Caco-2 (cell line): ENCODE data around the gene PCIF1. TPM values are rescaled to one million over a fixed set of nuclear protein-coding genes. Genes with fewer than 3 reads are reported as not detected.

Source experiments
- BruUV-seq: library from RNA; stranded (reverse); fragments of 400-500 nt; replicated peaks from 2 replicates; lab custom pipeline; 2021; lab: Mats Ljungman, UMichigan
- CTCF ChIA-PET: fragments of 300-600 bp; sonication (Branson Sonifier 250); formaldehyde crosslinking; loops from one replicate; lab custom pipeline; 2022; ENCODE audit warnings: antibody characterized with exemption; lab: Charles Lee
- POLR2A ChIA-PET: fragments of 300-600 bp; sonication (Branson Sonifier 250); formaldehyde crosslinking; loops from one replicate; lab custom pipeline; 2022; ENCODE audit warnings: antibody characterized with exemption; lab: Charles Lee
- DNase-seq, 2 experiments: peaks; one replicate each; pipeline versions ENCODE4 v3.0.0 to v3.0.0-alpha.2; 2020 to 2022
- H3K27me3 ChIP-seq: replicated peaks from 2 replicates; pipeline ENCODE4 v1.6.0; 2011; ENCODE audit warnings: low read length; ENCODE audit not compliant: control insufficient read depth, insufficient read depth
- H3K36me3 ChIP-seq: 2 replicates; pipeline ENCODE4 v1.5.1; 2011; ENCODE audit warnings: low read length; ENCODE audit not compliant: control insufficient read depth, insufficient read depth
- H3K4me1 ChIP-seq: fragments of 250-450 bp; sonication (Bioruptor Pico); 2 replicates; pipeline ENCODE4 v1.5.1; 2020; ENCODE audit warnings: mild to moderate bottlenecking
- H3K4me3 ChIP-seq: 2 replicates; pipeline ENCODE4 v1.5.1; 2011; ENCODE audit warnings: low read depth, mild to moderate bottlenecking, control low read depth, low read length
- H3K9me3 ChIP-seq: fragments of 250-450 bp; sonication (Bioruptor Pico); 2 replicates; pipeline ENCODE4 v1.5.1; 2020; ENCODE audit warnings: mild to moderate bottlenecking, moderate library complexity
- H3K27ac Mint-ChIP-seq: one replicate; pipeline ENCODE4 v1.8.0; 2022; ENCODE audit warnings: mixed read lengths; ENCODE audit not compliant: unreplicated experiment
- H3K27me3 Mint-ChIP-seq: one replicate; pipeline ENCODE4 v1.8.0; 2022; ENCODE audit warnings: mixed read lengths; ENCODE audit not compliant: insufficient read depth, unreplicated experiment
- H3K36me3 Mint-ChIP-seq: one replicate; pipeline ENCODE4 v1.8.0; 2022; ENCODE audit warnings: mild to moderate bottlenecking, mixed read lengths; ENCODE audit not compliant: insufficient read depth, unreplicated experiment
- H3K4me1 Mint-ChIP-seq: one replicate; pipeline ENCODE4 v1.8.0; 2022; ENCODE audit warnings: low read depth, mixed read lengths; ENCODE audit not compliant: unreplicated experiment
- H3K4me3 Mint-ChIP-seq: one replicate; pipeline ENCODE4 v1.8.0; 2022; ENCODE audit warnings: mild to moderate bottlenecking, moderate library complexity, mixed read lengths; ENCODE audit not compliant: unreplicated experiment
- H3K9me3 Mint-ChIP-seq: one replicate; pipeline ENCODE4 v1.8.0; 2022; ENCODE audit warnings: mixed read lengths; ENCODE audit not compliant: unreplicated experiment
- intact Hi-C: fragments of 100-400 bp; cut with micrococcal nuclease; formaldehyde crosslinking; loops from one replicate; pipeline ENCODE4 v1.10.0; 2022; ENCODE audit not compliant: unreplicated experiment
- total RNA-seq: library from RNA; stranded (reverse); gene quantifications from 2 replicates; pipeline ENCODE4 v1.2.3, GENCODE V29; 2022
- TF ChIP-seq, protein P1 (sequence below), 2 experiments: fragments of 200-600 bp in 1 of 2; IDR thresholded peaks; 1 replicate in 1 of 2; 2 replicates in 1 of 2; pipeline versions ENCODE4 v1.5.1 to v1.8.0; 2011 to 2022; ENCODE audit warnings: antibody characterized with exemption in 1 of 2, control low read depth in 1 of 2, inconsistent platforms in 1 of 2, low read depth in 1 of 2, low read length in 1 of 2, mild to moderate bottlenecking in 1 of 2, moderate library complexity in 1 of 2; ENCODE audit not compliant: insufficient read depth in 1 of 2, severe bottlenecking in 1 of 2, unreplicated experiment in 1 of 2

PCIF1 gene
- total RNA-seq, 1 experiment from 2014 or later, result 75.9 TPM

DNA sequence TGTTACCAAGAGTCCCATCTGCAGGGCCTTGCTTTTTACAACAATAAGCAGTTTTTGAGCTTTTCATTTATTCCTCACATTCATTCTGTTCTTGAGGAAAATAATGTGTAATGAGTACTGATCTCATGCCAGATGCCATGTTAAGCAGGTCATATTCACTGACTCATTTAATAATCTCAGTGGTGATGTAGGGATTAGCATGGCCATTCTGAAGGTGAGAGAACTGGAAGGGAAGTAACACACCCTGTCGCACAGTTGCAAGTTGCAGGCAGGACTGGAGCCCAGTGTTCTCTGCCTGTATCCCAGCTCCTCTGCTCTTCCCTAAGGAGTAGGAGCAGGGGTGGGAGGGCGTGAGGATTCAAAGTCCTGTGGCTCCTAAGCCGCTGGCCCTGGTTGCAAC, 5.6 kb downstream of the PCIF1 start:
- H3K4me1 Mint-ChIP-seq, result no peaks in the 10 kb centered on the region
- no TSS peak for BruUV-seq
- H3K36me3 Mint-ChIP-seq, result peaks cover 67% of the 10 kb centered on the region
- Histone ChIP-seq H3K27me3 (no peaks in the 10 kb centered on the region), H3K36me3 (peaks cover 19% of the 10 kb centered on the region), H3K4me1 (no peaks in the 10 kb centered on the region), H3K9me3 (no peaks in the 10 kb centered on the region), H3K4me3 (no peak overlapping the region)
- ChIA-PET POLR2A (interaction anchor here (0.6 kb wide), 1 partner anchor 56 kb away, joined by 8 read pairs; no protein-coding TSS in a partner anchor), CTCF (no interaction called here)
- H3K27me3 Mint-ChIP-seq, result no peaks in the 10 kb centered on the region
- intact Hi-C loops, result no loop called here
- no peak for DNase-seq
- H3K27ac Mint-ChIP-seq, result no peak overlapping the region
- no peak overlapping the region for H3K4me3 Mint-ChIP-seq
- H3K9me3 Mint-ChIP-seq, result no peaks in the 10 kb centered on the region
- TF ChIP-seq, protein P1, sequence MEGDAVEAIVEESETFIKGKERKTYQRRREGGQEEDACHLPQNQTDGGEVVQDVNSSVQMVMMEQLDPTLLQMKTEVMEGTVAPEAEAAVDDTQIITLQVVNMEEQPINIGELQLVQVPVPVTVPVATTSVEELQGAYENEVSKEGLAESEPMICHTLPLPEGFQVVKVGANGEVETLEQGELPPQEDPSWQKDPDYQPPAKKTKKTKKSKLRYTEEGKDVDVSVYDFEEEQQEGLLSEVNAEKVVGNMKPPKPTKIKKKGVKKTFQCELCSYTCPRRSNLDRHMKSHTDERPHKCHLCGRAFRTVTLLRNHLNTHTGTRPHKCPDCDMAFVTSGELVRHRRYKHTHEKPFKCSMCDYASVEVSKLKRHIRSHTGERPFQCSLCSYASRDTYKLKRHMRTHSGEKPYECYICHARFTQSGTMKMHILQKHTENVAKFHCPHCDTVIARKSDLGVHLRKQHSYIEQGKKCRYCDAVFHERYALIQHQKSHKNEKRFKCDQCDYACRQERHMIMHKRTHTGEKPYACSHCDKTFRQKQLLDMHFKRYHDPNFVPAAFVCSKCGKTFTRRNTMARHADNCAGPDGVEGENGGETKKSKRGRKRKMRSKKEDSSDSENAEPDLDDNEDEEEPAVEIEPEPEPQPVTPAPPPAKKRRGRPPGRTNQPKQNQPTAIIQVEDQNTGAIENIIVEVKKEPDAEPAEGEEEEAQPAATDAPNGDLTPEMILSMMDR (IDR thresholded peaks at IDR 0.05; ENCODE audit: insufficient read depth in 1 of 2, low read depth in 1 of 2, low read length in 1 of 2, severe bottlenecking in 1 of 2, unreplicated experiment in 1 of 2), result no peak

DNA sequence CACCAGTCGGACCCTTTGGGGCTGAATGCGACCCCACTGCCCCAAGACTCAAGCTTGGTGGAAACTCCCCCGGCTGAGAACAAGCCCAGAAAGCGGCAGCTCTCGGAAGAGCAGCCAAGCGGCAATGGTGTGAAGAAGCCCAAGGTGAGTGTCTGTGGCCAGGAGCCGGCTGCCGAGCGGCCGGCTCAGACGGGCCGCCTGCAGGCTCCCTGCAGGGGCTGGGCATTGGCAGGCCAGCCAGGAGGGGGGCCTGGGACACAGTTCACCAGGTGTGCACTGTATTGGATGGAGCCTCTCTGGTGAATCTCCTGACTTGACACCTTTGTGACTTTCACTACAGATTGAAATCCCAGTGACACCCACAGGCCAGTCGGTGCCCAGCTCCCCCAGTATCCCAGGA, 6.0 kb downstream of the PCIF1 start:
- Histone ChIP-seq H3K4me3 (no peak overlapping the region), H3K27me3 (no peaks in the 10 kb centered on the region), H3K4me1 (no peaks in the 10 kb centered on the region), H3K36me3 (peaks cover 21% of the 10 kb centered on the region), H3K9me3 (no peaks in the 10 kb centered on the region)
- intact Hi-C loops, result no loop called here
- Mint-ChIP-seq H3K36me3 (peaks cover 63% of the 10 kb centered on the region), H3K27me3 (no peaks in the 10 kb centered on the region), H3K4me3 (no peak overlapping the region), H3K27ac (no peak overlapping the region), H3K4me1 (no peaks in the 10 kb centered on the region), H3K9me3 (no peaks in the 10 kb centered on the region)
- no TSS peak for BruUV-seq
- ChIA-PET POLR2A (no interaction called here), CTCF (no interaction called here)
- TF ChIP-seq, protein P1 (IDR thresholded peaks at IDR 0.05; ENCODE audit: insufficient read depth in 1 of 2, low read depth in 1 of 2, low read length in 1 of 2, severe bottlenecking in 1 of 2, unreplicated experiment in 1 of 2), result no peak
- DNase-seq, result no peak

DNA sequence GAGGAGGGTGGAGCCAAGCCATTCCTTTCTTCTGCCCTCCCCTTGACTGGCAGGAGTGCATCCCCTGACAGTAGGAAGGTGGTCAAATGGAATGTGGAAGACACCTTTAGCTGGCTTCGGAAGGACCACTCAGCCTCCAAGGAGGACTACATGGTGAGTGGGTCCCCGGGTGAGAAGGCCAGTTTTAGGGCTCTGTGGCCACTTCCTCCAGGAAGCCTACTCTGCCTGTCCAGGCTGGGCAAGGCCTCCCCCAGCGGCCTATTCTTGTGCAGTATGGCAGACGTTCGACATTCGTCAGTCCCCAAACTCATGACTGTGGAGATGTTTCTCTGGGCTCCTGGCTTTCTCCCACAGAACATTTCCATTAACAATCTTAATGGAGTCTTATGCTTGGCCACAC, 9.1 kb downstream of the PCIF1 start:
- Histone ChIP-seq H3K4me1 (no peaks in the 10 kb centered on the region), H3K27me3 (no peaks in the 10 kb centered on the region), H3K36me3 (peaks cover 20% of the 10 kb centered on the region), H3K9me3 (no peaks in the 10 kb centered on the region), H3K4me3 (no peak overlapping the region)
- no peak for DNase-seq
- H3K9me3 Mint-ChIP-seq, result no peaks in the 10 kb centered on the region
- intact Hi-C loops, result no loop called here
- no peaks in the 10 kb centered on the region for H3K27me3 Mint-ChIP-seq
- no peak overlapping the region for H3K27ac Mint-ChIP-seq
- ChIA-PET POLR2A (interaction anchor here (1.7 kb wide), 1 partner anchor 9 kb away, joined by 9 read pairs; the partner anchor contains the start of gene PCIF1), CTCF (interaction anchor here (1.8 kb wide), 1 partner anchor 53 kb away, joined by 8 read pairs; no protein-coding TSS in a partner anchor)
- TF ChIP-seq, protein P1 (IDR thresholded peaks at IDR 0.05; ENCODE audit: insufficient read depth in 1 of 2, low read depth in 1 of 2, low read length in 1 of 2, severe bottlenecking in 1 of 2, unreplicated experiment in 1 of 2), result no peak
- H3K4me3 Mint-ChIP-seq, result no peak overlapping the region
- no peaks in the 10 kb centered on the region for H3K4me1 Mint-ChIP-seq
- no TSS peak for BruUV-seq
- H3K36me3 Mint-ChIP-seq, result peaks cover 53% of the 10 kb centered on the region
